Measurements from ENCODE around the gene CHCHD1. TPM values are rescaled to one million over a fixed set of nuclear protein-coding genes. Genes with fewer than 3 reads are reported as not detected.

The CHCHD1 gene
- total and polyA plus RNA-seq, 2 donors (not counting 3 experiments of a cell fraction or from before 2014, with no cell fraction given) = 31.7 to 39.2 TPM

GRCh38 chr10:73824146-73824725 lies 42.4 kb downstream of the CHCHD1 start:
- dilution Hi-C loops (cut with MboI; ENCODE audit: extremely low pct_ligation_motif_present, low sequenced_read_pairs) (no loop called here), intact Hi-C loops (cut with micrococcal nuclease) (no loop called here)
- no peaks in the 10 kb centered on the region for H3K9me3 ChIP-seq (replicated peaks; ENCODE audit: control insufficient read depth, insufficient read depth, low read length)
- DNase-seq (ENCODE audit: low read depth, low spot score) (no peak), FAIRE-seq (no peak)
- H3K27me3 ChIP-seq (ENCODE audit: control insufficient read depth in 2 of 2, insufficient read depth in 2 of 2, low read length in 2 of 2) = no peaks in the 10 kb centered on the region
- no peaks in the 10 kb centered on the region for H3K79me2 ChIP-seq (ENCODE audit: control insufficient read depth, insufficient read depth, low read length)
- H3K27ac ChIP-seq (ENCODE audit: insufficient read depth, low read depth, low read length) = no peak overlapping the region
- no peak overlapping the region for H3K4me3 ChIP-seq (replicated peaks in 1 of 3; ENCODE audit: insufficient read depth in 1 of 3, low read depth in 1 of 3, low read length in 3 of 3)
- ChIA-PET POLR2A (no interaction called here), CTCF (interaction anchor here (1.3 to 5.8 kb wide), 2 partner anchors 12 kb away, joined by 3 to 54 read pairs; no protein-coding TSS in a partner anchor)
- H3K9me1 ChIP-seq (replicated peaks; ENCODE audit: control insufficient read depth, extremely low read depth, insufficient read depth, low read length) = no peaks in the 10 kb centered on the region
- no peak overlapping the region for H3K4me2 ChIP-seq (ENCODE audit: insufficient read depth, low read length)
- no peak overlapping the region for H3K9ac ChIP-seq (replicated peaks; ENCODE audit: extremely low read depth, insufficient read depth, low read length)
- peaks cover 0 to 14% of the 10 kb centered on the region in 2 experiments for H3K36me3 ChIP-seq (ENCODE audit: control insufficient read depth in 2 of 2, extremely low read depth in 1 of 2, insufficient read depth in 2 of 2, low read length in 2 of 2)
- TF ChIP-seq GATA2 (IDR thresholded peaks at IDR 0.05; ENCODE audit: insufficient read depth, insufficient read length, low read depth, low read length) (no peak), MYC (IDR thresholded peaks at IDR 0.05; ENCODE audit: low read depth, low read length) (no peak), JUN (IDR thresholded peaks at IDR 0.05; ENCODE audit: borderline replicate concordance, insufficient read depth, insufficient read length, low read depth) (no peak), POLR2AphosphoS5 (IDR thresholded peaks at IDR 0.05; ENCODE audit: insufficient read depth, low read depth, low read length) (no peak), POLR2A (IDR thresholded peaks at IDR 0.05; ENCODE audit: low read depth, low read length) (no peak), FOS (IDR thresholded peaks at IDR 0.05; ENCODE audit: borderline replicate concordance, insufficient read depth, low read length) (no peak), CTCF (IDR thresholded peaks at IDR 0.05; ENCODE audit: extremely low read depth in 1 of 2, insufficient read depth in 1 of 2, low read depth in 1 of 2, low read length in 2 of 2) (no peak), MAX (IDR thresholded peaks at IDR 0.05; ENCODE audit: insufficient read depth, insufficient read length) (no peak), EZH2 (IDR thresholded peaks at IDR 0.05; ENCODE audit: borderline replicate concordance, low read depth, low read length, severe bottlenecking) (no peak)
- H4K20me1 ChIP-seq (replicated peaks; ENCODE audit: control insufficient read depth, extremely low read depth, insufficient read depth, low read length) = no peaks in the 10 kb centered on the region
- H3K4me1 ChIP-seq (ENCODE audit: control insufficient read depth, extremely low read depth, insufficient read depth, low read length) = peaks cover 10% of the 10 kb centered on the region
- no TSS peak for BruUV-seq (replicated peaks)
- no peak overlapping the region for H2AFZ ChIP-seq (ENCODE audit: low read depth, low read length)
